ENCODE results near the gene PKM.
A peak's percentile ranks its signal among the peaks of the same experiment; 100 is the strongest.

The PKM gene

DNA sequence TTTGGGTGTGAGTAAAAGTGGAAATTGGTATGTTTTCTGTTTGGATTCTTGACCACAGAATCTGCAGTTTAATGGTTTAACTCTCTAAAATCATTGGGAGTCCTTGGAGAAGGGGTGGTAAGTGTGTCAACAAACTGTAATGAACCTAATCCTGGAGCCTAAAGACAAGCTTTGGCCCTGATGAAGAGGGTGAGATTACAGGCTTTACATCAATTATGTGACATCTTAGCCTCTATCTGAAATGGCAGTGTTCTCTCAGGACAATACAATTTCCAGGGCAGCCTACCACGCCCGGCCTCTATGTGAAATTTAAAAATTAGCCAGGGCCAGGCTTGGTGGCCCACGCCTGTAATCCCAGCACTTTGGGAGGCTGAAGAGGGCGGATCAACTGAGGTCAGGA lies 4.3 kb upstream of the PKM start:
- no peak for DNase-seq (ENCODE audit: low read depth in 2 of 2)

DNA sequence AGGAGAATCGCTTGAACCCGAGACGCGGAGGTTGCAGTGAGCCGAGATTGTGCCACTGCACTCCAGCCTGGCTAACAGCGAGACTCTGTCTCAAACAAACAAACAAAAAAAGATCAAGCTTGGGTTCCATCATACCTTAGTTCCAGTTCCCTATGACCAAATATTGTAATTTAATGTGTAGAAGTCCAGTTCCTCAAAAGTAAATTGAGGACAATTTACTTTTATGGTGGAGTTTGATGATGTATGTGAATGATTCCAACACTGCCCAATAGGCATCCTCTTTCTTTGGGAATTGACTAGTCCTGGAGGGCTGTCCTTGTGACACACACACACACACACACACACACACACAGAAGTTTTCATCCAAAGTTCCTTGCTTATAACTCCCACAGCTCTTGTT lies 2.8 kb upstream of the PKM start:
- no peak for DNase-seq (ENCODE audit: low read depth in 2 of 2)

DNA sequence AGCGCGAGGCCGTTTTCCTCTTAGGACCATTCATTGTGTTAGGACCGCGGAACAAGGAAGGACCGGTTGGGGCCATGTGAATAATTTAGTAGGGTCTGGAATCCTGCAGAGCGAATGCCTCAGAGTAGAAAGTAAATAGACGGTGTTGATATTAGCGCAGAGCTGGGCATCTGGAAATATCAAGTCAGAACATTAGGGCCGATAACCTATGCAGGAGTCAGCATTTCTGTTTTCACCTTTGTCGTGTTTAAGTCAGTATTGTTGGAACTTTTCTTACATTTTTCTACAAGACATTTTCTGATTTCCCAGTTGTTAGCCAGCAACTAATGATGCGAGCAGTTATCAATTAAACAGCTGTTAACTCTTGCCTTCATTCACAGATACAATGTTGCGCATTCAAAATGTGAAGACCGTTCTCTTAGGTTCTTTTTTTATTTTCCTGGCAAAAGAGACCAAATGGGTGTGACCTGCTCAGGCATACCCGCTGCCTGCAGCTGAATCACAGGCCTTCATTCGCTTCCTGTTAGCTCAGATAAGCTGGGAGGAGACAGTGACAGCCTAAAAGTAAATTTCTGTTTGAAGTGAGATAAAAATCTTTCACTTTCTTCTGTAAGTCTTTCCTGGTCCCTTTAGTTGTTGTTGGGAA lies 966 bp upstream of the PKM start:
- no peak for DNase-seq (ENCODE audit: low read depth in 2 of 2)

DNA sequence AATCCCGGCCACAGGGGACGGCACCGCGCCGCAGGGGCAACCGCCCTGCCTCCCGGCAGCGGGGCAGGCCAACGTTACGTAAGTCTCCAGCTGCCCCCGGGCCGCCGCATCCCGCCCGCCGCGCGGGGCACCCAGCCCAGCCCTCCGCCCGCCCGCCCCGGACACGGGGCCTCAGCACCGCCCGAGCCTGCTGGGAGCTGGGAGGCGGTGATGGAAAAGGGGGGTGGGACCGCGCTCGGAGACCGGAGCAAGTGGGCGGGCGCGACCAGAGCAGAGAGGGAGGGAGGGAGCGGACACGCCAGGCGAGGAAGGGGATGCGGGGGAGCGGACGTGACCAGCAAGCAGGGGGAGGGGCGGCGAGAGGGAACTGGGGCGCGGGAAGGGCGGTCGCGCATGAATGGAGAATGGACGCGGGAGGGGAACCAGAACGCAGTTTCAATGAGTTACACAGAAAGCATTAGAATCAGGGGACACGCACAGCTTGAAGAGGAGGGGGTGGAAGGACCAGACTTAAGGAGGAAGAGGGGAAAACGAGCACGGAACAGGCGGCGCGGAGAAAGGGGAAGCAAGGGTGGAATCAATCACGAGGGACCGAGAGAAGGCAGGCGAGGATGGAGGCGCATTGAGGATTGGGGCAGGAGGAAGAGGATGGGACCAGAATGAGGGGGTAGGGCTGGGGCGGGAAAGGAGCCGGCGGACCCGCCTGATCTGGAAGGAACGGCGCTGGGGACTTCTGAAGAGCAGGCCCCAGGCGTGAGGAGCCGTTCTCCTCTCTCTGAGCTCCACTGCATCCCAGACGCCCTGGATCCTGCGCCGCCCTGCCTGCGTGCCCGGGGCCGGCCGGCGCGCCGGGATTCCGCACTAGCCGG lies 559 bp downstream of the PKM start:
- peak in 1 of 2 donors; percentile 76 for DNase-seq (ENCODE audit: low read depth in 2 of 2)

DNA sequence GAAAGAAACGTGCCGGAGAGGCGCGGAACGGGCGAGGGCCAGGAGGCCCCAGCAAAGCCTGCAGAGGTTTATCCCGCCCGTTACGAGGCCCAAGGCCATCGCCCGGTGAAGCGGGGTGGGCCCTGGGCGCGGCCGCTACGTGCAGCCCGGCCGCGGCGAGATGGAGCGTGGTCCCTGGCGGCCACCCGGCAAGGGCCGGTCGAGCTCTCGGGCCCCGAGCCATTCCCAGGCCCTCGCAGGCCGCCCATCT lies 1.1 kb downstream of the PKM start:
- no peak for DNase-seq (ENCODE audit: low read depth in 2 of 2)

DNA sequence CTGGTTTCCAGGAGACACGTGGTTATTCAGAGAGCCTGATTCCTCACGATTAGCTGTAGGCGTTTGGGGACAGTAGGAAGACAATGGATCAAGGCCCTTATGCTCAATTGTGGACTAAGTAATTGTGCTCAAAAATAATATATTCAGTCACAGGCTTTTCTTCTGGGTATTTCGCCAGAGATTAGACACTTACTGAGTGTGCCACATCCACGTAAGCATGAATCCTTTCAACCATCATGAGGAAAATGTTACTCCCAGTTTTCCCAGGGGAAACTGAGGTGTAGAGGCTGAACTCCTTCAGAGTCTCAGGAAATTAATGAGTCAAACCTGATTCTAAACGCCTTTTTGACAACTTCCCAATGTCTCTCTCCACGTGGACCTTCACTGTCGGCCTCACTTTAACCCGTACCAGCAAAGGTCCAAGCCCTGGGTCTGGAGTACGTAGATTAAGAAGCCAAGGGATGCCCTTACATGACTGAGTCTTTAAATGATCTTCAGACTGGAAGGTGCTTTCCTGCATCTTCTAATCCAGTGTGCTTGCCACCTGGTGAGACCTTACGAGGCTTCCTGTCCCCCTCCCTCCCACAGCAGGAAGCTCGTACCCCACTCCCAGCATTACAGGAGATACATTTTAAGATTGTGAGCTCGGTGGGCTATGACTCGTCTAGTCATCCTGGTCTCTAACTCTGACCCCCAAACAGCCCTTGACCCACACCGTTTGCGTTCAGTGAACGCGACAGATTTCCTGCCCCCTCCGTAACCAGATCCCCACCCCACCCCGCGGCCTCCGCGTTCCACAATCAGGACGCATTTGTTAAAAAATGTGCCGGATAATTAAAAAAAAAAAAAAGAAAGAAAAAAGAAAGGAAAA lies 1.7 kb downstream of the PKM start:
- DNase-seq (ENCODE audit: low read depth in 2 of 2): peak in 1 of 2 donors; percentile 18

DNA sequence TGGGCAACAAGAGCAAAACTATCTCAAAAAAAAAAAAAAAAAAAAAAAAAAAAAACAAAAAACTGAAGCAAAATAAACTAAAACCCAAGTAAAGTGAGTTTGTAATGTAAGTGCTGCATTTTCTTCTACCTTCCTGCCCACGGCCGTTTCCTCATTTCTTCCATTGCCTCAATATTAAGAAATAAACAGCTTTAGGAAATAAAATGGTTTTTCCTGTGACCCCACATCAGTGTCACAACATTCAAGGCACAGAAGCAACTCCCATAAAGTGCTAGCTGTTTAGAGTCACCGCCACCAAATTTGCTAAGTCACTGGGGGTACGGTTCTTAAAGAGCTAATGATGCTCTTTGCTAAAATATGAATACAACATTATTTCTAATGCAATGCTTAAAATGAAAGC lies 3.3 kb downstream of the PKM start:
- DNase-seq (ENCODE audit: low read depth in 2 of 2): no peak

DNA sequence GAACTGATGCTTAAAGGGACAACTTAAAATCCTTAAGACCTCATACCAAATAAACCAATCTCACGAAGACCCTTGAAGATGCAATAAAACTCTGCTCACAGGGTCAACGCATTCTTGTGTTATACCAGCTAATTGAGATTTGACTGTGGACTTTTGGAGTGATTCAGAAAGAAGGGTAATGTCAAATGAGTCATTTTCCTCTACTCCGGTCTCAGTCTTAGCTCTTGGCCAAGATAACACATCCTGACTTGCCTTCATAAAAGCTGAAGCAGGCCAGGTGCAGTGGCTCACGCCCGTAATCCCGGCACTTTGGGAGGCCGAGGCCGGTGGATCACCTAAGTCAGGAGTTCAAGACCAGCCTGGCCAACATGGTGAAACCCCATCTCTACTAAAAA lies 3.8 kb downstream of the PKM start:
- peak in 1 of 2 donors; percentile 21 for DNase-seq (ENCODE audit: low read depth in 2 of 2)

DNA sequence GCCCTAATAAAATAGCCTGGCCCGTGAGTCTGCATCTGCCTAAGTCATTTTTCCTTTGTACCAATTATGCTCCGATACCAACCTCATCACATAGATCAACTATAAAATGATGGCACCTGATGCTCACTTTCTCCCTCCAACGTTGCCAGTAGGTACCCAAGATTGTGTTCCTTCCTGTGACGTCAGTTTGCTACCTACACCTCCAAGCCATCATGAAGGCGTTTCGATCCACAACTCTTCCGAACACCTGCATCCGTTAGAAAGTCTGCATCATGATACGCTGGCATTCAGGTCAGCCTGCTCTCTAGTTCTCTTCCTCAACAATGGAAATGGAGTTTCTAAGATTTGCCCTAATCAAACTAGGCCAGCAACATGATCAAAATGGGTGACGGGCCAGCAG lies 7.7 kb downstream of the PKM start:
- DNase-seq (ENCODE audit: low read depth in 2 of 2): no peak

DNA sequence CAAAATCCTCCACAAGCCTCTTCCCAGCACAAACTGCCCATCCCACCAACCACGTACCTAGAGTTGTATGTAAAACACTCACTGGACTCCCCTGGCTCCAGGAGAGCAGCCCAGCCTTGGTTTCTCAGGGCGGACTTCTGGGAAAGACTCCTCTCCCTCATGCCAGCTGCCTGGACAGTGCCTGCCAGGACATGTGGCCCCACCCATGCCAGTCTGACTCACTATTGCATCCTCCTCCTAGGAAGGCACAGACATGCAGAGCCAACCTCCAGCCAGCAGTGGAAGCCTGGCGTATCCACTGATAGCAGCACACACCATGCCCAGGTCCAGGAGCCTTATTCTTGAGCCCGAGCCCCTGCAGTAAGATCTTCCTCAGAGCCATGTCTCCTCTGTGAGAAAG lies 8.6 kb downstream of the PKM start:
- DNase-seq (ENCODE audit: low read depth in 2 of 2): no peak

DNA sequence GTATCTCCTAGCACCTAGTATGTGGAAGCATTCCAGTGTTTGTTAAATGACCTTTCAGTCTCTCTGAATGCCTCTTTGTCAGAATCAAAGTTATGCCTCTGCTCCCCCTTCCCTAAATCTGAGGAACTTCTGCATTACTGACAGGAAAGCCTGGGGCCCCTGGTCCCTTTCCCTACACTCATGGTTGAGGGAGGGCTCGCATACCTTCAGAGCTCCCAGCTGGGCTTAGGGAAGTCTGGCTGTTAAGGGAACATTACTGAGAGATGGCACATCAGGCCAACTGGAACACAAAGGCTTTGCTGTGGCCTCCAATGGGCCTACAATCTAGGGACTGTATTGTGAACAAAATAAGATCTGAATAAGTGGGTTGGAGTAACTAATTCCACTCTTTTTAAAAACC lies 10.3 kb downstream of the PKM start:
- no peak for DNase-seq (ENCODE audit: low read depth in 2 of 2)

DNA sequence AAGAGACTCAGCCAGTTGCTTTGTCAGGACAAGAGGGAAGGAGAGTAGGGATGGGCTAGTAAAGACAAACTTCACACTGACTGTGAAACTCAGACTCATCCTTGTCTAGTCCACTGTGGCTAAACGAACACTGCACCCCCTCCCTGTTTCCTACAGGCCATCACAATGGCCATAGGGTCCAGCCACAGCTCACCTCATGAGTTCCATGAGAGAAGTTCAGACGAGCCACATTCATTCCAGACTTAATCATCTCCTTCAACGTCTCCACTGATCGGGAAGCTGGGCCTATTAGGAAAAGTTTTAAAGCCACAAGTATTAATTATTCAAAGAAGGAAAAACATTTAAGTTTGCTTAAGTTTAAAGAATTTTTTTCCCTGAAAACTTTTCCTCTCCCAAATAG lies 13.8 kb downstream of the PKM start:
- no peak for DNase-seq (ENCODE audit: low read depth in 2 of 2)

DNA sequence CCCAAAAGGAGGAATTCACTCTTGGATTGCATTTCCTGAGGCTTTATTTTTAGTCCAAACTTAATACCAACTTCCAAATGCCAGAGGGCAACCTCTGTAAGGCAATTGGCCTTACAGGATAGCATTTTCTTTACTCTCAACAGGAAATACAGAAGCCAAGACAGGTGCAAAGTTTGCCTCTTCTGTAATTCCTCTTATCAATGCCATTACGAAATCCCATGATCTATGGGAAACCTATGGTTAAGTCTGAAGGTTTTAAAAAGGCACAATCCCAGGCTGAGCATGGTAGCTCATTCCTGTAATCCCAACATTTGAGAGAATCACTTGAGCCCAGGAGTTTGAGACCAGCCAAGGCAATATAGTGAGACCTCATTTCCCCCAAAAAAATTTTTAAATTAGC lies 14.9 kb downstream of the PKM start:
- DNase-seq (ENCODE audit: low read depth in 2 of 2): no peak

DNA sequence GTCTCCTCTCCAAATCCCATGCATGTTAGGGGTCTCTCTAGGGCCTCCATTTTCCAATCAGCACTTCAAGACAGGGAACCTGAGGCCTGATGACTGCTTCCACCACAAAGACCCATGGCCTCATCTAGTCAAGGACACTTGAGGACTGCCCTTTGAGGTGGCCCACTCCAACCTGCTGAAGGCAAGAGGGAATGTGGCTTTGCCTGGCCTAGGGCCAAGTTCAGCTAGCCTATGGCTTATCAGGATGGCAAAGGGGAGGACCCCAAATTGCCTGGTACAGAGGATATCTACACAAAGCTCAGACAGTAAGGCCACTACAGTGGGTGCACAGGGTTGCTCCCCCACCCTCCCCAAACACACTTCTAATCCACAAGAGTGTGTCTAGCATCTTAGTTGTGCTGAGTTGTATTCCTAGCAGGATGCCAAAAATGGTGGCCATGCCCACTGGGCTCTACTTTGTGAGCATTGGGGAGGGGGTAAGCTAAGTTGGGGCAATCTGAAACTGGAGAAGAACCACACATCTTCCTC lies 23.4 kb downstream of the PKM start:
- no peak for DNase-seq (ENCODE audit: low read depth in 2 of 2)

DNA sequence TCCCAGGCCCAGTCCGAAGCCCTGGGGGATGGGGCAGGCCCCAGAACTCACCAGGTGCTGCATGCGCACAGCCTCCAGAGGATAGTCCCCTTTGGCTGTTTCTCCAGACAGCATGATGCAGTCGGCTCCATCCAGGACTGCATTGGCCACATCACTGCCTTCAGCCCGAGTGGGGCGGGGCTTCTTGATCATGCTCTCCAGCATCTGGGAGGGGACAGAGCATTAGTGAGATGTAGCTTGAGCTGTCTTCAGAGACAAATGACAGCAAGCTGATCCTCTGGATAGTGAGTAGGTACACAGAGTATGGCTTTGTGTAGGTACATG lies 24.4 kb downstream of the PKM start:
- no peak for DNase-seq (ENCODE audit: low read depth in 2 of 2)

DNA sequence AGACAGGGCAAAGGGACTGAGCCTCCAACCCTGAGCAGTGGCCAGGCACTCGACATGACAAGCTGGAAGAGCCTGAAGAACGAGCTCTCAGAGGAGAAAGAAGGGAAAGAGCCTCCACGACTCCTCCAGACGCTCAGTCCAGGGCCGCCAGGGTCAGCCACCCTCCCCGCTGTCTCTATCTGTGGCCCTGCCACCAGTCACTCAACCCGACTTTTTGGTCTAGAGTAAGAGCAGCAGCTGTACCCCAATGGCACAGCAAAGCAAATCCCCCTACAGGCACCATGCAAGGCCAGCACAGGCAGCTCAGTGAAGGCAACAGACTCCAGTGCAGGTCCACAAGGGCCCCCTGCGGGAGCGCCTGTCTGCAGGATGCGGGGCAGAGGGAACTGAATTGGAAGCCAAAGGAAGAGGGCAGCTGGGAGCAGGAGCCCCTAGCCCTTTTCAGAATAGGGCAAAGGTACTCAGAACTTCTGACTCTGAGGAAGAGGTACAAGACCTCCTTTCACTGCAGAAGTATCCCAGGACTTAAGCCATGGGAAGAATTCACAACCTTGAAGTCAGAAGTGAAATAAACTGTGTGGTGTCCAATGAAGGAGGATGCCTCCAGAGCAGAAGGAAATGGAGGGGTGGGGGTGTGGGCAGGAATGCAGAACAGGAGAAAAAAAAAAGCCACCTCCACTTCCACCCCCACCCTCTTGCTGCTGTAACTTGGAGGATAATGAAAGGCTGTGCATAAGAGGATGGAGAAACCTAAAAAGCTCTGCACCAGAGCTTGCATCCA lies 24.9 kb downstream of the PKM start:
- no peak for DNase-seq (ENCODE audit: low read depth in 2 of 2)

DNA sequence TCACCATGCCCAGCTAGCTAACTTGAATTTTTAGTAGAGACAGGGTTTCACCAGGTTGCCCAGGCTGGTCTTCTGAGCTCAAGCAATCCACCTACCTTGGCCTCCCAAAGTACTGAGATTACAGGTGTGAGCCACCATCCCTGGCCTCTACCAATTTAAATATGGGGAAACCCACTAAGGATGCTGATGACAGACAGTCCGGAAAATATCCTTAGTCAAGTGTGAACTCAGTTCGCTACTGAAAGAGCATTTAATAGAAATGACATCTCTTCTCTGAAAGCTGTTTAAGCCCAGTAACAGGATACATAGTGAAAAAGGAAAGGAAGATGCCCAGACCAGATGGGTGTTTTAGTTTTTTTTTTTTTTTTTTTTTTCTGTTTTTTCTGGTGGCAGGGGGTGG lies 25.7 kb downstream of the PKM start:
- DNase-seq (ENCODE audit: low read depth in 2 of 2): no peak

DNA sequence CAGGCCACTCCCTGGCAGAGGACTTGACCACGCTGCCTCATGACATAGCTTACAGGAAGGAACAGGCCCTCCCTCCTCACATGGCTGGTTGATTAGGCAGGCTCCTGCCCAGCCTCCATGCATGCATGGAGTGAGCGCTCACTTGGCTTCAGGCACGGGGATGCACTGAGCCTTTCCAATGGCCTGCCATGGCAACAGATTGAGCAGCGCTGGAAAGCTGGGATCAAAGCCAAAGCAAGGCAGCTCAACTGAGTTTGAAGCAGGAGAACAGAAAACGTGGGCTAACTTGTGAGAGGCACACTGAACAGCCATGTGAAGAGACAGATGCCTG lies 27.5 kb downstream of the PKM start:
- no peak for DNase-seq (ENCODE audit: low read depth in 2 of 2)

DNA sequence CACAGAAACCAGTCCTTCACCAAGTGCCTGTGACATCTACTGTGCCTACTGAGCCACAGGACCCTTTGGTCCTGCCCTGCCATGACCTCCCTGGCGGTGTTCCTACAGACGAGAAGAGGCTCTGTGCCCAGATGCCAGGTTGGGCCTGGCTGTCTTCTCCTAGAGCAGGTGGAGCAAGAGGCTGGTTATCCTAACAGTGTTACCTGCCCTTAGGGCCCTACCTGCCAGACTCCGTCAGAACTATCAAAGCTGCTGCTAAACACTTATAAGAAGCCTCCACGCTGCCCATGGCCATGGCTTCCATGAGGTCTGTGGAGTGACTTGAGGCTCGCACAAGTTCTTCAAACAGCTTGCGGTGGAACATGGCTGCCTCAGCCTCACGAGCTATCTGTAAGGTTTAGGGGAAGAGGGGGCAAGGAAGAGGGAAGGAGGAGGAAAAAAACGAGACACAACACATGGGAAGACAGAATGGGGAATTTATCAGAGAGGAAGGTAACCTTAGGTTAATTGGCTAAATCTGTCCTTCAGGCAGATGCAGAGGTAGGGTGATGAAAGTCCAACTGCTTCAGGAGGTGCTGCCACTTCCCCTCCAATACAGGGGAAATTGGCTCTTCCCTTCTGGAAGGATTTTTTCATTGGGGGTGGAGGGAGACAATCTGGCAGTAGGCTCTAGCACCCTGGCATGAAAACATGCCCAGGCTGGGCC lies 28.0 kb downstream of the PKM start:
- no peak for DNase-seq (ENCODE audit: low read depth in 2 of 2)

DNA sequence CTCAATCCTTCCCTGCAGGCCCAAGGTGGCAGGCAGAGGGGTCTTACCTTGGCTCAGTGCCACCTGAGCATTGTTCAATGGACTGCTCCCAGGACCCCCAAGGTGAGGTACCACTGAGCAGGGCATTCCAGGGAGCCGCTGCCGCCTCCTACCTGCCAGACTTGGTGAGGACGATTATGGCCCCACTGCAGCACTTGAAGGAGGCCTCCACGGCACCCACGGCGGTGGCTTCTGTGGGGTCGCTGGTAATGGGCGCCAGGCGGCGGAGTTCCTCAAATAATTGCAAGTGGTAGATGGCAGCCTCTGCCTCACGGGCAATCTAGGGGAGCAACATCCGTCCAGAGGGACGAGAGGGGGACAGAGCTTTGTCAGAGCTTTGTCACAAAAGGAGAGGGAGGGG lies 28.7 kb downstream of the PKM start:
- DNase-seq (ENCODE audit: low read depth in 2 of 2): no peak

DNA sequence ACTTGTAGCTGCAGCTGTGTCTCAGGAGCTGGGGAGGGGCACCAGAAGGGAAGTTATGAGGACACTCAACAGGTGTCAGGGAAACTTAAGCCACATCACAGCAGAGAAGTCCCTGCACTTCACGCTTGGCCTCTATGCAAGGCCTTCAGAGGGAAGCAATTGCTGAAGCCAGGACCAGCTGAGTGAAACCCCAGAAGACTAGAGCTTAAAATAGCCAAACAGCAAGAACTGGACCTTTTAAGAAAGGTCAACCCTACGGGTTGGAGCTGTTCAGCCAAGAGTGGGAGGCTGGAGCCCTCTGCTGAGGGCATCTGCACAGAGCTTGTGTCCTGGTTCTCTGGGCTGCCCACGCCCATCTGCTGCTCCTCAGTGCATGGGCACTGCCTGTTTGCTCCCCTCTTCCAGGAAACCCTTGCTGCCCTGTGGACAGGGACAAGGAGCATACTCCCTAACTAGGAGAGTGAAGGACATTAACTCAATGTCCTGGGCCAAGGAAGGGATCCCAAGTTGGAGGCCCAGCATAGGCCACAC lies 29.5 kb downstream of the PKM start:
- DNase-seq (ENCODE audit: low read depth in 2 of 2): no peak

All from stimulated activated CD4-positive, alpha-beta T cell treated with anti-CD3 and anti-CD28 coated beads, Interleukin-1b, Interleukin-23, amount 100 ng/mL, for 1 hour (primary cell).